Stimulated activated CD4-positive, alpha-beta T cell treated with anti-CD3 and anti-CD28 coated beads, Interleukin-2, amount 100 ng/mL, for 24 hours (primary cell): ENCODE measurements around the gene DDX49.
"Not testable (repeated sequence)": the region's sequence is repeated elsewhere in the genome, so short reads cannot be mapped to it uniquely, and the experiment has no call there.

Source experiments
- DNase-seq, 2 donors: peaks; one replicate each; pipeline ENCODE4 v3.0.0-alpha.2; 2020

Gene DDX49

DNA sequence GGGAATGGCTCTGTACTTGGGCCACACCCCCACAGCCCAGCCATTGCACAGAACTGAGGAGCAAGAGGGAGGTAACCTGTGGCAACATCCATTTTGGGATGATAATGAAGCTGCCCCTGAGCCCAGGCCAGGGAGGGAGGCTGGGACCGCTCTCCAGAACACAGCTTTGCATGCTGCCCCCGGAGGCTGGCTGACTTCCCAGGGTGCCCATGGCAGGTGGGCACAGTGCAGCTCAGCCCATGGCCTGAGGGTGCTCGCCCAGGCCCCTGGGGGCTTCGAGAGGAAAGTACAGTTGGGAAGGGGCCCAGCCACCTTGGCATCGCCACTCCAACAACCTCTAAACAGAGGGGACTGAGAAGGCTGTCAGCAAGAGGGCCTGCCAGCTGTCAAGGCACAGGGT is 6.0 kb upstream of the DDX49 start:
- DNase-seq: no peak

DNA sequence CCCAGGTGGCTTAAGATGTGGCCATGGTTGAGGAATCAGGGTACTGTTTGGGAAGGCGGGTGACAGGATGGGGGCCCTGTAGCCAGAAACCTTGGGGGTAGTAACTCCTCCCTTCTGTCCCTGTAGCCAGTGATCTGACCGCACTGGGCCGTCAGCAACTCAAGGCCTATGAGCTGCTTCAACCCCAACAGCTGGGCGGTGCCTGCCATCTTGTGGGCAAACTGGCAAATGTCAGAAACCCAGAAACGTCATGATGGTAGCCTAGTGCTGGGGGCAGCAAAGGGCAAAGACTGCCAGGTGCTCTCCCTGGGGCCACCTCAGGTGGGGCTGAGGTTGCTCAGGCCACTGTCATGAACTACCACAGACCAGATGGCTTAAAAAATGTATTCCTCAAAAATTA is 3.9 kb upstream of the DDX49 start:
- peak in 1 of 2 donors; percentile 47 for DNase-seq

DNA sequence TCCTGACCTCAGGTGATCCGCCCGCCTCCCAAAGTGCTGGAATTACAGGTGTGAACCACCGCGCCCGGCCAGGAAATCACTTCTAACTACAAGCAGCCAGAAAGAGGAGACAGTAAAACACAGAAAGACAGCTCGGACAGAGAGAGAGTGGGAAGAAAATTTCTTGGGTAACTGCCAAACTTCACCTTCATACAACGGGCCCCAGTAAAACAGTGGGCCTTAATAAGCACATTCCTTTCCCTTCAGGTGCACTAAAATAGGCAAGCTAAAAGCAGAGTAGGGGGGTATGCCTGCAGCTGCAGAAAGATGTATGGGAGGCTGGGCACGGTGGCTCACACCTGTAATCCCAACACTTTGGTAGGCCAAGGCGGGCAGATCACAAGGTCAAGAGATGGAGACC is 1.9 kb upstream of the DDX49 start:
- not testable (repeated sequence) for DNase-seq

DNA sequence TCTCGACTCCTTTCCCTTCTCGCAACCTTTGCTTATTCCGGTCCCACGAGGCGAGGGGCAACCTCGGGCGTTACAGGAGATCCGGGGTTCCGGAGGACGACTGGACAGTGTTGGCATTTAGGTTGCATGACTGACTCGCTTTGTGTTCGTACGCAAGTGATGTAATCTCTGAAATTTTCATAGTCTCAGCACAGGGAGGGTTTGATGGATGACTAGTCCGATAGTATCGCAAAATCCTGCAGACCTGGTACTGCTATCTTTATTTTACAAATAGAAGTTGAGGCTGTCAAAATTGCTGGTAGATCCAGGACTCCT is 342 bp downstream of the DDX49 start:
- no peak for DNase-seq

DNA sequence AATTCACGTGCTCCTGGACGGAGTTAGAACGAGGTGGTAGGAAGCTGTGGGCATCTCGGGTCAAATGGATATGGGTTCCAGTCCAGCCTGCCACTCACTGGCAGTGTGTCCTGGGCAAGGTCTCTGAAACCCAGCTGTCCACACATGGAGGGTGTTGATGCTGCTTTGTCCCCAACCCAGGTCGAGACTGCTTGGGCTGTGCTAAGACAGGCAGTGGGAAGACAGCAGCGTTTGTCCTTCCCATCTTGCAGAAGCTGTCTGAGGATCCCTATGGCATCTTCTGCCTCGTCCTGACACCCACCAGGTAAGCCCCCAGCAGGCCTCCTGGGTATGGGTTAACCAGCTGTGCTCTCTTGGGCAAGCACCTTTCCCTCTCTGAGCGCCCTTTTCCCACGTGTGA is 885 bp downstream of the DDX49 start:
- no peak for DNase-seq

DNA sequence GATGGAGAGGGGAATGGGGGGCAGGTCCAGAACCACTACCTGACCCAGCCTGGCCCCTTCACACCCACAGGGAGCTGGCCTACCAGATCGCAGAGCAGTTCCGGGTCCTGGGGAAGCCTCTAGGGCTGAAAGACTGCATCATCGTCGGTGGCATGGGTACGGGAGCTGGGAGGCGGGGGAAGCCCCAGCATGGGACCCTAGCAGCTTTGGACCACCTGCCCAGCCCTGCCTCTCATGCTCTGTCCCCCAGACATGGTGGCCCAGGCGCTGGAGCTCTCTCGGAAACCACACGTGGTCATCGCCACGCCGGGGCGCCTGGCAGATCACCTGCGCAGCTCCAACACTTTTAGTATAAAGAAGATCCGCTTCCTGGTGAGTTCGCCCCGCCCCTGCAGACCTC is 2.1 kb downstream of the DDX49 start:
- DNase-seq: no peak

DNA sequence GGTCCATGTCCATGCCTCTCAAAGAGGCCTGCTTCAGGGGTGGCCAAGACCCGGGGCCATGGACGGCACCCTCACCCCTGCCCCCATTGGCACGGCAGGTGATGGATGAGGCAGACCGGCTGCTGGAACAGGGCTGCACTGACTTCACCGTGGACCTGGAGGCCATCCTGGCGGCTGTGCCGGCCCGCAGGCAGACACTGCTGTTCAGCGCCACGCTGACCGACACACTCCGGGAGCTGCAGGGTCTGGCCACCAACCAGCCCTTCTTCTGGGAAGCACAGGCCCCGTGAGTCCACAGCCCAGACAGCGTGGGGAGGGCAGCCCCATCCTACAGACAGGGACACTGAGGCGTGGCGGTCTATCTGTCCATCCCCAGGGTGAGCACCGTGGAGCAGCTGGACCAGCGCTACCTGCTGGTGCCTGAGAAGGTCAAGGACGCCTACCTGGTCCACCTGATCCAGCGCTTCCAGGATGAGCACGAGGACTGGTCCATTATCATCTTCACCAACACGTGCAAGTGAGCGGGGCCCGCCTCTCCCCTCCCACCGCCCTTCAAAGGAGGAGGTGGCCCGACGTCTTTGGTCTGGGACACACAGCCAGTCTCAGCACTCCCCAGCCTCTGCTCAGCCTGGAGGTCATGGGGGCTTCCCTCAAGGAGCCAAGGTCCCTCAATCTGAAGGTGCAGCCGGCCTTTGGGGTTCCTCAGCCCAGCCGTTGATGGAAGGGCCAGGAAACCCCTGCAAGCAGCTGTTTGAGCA is 2.9 kb downstream of the DDX49 start:
- DNase-seq: no peak

DNA sequence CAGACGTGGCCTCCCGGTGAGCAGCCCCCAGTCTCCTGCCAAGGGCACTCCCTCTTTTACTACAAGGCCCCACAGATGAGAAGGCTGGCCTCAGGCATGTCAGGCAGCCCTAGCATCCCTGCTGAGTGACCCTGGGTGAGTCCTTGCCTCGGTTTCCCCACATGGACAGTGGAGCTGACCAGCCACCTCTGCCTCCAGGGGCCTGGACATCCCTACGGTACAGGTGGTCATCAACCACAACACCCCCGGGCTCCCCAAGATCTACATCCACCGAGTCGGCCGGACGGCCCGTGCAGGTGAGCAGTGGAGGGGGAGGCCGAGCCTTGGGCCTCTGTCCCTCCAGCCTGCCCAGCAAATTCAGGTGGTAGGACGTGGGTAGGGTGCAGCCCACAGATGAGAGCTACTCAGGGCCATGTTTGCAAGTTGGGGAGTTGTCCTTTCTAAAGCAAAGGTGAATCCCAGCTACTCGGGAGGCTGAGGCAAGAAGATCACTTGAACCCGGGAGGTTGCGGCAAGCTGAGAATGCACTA is 5.2 kb downstream of the DDX49 start:
- no peak for DNase-seq

DNA sequence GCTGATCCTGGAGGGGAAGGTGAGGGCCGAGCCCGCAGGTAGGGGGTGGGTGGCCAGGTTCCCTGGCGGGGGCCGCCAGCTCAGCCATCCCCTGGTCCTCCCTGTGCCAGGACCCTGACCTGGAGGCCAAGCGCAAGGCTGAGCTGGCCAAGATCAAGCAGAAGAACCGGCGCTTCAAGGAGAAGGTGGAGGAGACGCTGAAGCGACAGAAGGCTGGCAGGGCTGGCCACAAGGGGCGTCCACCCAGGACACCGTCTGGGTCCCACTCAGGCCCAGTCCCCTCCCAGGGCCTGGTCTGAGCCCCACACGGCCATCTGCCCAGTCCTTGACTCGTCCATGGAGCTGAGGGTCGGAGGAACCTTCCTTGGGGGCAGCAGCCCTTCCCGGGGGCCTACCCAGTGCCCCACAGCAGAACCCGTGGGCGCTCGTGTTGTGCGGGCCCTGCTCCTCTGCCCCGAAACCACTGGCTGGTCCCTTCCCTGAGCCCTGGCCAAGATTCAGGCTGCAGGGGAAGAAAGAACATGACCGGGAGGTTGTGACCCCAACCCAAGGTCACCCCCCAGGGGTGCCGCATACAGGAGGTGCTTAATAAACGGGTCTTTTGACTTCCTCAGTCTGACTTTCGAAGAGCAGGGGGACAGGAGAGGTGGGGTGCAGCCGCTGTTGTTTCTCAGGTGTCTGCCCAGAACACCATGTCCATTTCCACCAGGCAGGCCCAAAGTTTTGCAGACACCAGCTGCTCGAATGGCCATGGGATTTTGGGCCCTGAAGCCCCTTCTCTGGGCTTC is 8.7 kb downstream of the DDX49 start:
- no peak for DNase-seq

DNA sequence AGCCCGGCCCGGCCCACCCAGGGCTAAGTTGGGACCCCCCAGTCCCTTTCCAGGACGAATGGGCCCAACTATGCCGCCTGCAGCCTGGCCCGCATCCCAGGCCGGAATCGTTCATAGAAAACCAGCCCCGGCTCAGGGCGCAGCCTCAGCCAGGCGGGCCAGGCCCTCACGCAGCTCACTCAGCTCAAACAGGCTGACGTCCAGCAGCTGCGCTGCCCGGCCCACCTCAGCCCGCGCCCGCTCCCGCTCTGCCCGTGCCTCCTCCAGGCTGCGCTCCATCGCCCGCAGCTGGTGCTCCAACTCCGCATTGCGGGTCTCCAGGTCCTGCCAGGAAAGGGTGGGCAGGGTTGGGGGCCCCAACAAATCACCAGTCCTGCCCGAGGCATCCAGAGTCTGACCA is 9.8 kb downstream of the DDX49 start:
- DNase-seq: no peak

DNA sequence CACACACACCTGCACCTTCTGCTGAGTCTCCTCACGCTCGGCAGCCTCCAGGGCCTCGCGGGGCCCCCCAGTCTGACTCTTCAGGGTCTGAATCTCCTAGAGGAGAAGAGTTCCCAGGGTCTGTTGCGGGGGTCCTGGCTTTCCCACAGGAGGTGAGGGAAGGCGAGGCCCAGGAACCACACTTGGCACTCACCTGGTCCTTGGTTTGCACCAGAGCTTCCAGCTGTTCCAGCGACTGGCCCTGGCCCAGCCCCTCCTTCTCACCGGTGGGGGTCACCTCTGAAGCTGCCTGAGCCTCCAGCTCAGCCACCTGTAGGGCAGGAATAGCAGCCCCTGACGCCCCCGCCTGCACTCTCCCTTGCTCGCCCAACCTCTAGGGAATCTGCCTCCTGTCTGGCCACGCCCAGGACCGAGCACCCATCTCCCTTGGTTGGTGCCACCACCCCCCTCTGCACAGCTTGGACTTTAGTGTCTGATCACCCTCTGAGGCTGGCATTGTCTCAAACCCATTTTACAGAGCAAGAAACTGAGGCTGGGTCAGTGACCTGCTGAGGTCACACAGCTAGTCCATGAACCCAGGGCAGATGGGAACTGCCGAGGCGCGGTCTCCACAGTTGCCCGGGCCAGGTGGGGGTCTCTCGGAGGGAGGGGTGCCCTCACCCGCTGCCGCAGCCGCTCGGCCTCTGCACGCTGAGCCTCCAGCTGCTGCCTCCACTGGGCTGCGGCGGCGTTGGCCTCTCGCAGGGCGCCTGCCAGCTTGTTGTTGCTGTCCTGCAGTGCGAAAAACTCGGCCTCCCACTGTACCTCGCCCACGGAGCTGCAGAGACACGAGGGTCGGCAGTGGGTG is 12.0 kb downstream of the DDX49 start:
- no peak for DNase-seq

DNA sequence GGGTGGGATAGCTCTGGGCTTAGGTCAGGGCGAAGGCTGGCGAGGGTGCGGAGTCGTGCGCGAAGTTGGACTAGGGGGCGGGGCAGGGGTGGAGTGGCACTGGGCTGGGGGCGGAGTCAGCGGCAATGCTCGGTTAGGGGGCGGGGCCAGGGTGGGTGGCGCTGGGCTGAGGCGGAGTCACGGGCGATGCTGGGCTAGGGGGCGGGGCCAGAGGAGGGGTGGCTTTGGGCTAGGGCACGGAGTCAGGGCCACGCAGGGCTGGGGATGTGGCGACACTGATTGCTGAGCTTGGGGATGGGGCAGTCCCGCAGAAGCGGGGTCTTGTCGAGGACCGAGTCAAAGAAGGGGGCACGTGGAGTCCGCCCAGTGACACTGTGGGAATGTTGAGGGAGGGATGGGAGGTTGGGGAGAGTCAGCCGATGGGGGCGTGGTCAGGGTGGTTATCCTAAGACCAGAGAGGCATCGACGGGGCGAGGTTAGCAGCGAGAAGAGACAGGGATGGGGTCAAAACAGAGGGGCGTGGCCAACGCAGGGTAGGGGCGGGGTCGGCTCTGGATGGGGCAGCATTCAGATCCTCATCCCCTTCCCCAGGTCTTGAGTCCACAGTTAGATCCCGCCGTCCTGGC is 12.8 kb downstream of the DDX49 start:
- peak; percentile 89 to 92 for DNase-seq

DNA sequence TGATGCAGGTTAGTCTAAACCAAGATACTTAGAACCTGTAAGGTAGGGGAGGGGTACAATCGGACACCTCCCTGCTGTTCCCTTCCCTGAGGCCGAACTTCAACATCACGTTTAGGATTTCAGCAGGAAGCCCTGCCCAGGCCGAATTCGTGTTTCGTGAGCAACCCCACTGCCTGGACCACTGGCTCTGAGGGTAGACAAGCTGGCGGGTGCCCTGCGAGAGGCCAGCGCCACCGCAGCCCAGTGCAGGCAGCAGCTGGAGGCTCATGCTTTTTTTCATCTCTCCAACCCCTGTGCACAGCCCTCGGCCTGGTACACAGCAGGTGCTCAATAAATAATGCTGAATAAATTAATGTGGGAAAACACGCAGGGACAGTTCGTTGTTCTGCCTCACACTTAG is 13.8 kb downstream of the DDX49 start:
- no peak for DNase-seq

DNA sequence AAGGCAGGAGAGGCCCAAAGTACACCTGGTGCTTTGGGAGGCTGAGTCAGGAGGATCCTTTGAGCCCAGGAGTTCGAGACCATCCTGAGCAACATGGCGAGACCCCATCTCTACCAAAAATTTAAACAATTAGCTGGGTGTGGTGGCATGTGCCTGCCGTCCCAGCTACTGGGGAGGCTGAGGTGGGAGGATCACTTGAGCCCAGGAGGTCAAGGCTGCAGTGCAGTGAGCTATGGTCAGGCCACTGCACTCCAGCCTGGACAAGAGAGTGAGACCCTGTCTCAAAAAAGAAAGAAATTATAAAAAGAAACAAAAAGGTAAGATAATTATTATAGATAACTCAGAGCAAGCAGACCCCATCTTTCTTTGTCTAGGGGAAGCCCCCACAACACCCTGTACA is 19.6 kb downstream of the DDX49 start:
- no peak for DNase-seq

DNA sequence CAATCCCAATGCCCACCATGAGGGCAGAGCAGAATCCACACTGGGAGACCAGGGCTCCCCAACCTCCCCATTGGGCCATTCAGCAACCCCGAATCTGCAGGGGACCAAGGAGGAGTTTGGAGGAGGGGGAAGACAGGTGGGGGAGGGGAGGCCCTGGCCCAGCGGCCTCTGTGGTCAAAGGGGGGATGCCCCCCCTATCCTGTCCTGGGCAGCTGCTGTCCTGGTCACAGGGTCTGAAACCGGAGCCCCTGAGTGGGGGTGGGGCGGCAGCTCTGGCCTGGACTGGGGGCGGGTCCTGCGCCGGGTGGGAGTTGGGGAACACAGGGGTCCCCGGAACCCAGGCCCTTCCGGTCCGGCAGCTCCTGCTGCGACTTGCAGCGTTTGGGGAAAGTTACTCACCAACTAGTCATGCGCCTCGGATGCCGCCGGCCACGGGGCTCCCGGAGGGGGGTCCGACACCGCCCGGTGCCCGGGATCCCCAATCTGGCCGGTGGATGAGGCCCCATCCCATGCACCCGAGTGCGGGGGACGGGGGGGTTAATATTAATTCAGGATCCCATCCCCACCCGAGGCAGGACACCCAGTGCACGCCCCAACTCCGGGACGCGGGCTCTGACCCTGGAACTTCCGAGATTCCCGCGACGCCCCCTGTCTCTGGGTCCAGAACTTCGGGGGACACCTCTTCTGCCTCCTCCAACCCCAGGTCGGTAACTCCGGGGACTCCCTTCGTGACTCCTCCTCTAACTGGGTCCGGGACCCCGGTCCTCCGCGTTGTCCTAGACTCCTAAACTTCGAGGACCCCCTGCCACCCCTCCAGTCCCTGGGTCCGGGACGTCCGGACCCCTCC is 20.6 kb downstream of the DDX49 start:
- DNase-seq: no peak

DNA sequence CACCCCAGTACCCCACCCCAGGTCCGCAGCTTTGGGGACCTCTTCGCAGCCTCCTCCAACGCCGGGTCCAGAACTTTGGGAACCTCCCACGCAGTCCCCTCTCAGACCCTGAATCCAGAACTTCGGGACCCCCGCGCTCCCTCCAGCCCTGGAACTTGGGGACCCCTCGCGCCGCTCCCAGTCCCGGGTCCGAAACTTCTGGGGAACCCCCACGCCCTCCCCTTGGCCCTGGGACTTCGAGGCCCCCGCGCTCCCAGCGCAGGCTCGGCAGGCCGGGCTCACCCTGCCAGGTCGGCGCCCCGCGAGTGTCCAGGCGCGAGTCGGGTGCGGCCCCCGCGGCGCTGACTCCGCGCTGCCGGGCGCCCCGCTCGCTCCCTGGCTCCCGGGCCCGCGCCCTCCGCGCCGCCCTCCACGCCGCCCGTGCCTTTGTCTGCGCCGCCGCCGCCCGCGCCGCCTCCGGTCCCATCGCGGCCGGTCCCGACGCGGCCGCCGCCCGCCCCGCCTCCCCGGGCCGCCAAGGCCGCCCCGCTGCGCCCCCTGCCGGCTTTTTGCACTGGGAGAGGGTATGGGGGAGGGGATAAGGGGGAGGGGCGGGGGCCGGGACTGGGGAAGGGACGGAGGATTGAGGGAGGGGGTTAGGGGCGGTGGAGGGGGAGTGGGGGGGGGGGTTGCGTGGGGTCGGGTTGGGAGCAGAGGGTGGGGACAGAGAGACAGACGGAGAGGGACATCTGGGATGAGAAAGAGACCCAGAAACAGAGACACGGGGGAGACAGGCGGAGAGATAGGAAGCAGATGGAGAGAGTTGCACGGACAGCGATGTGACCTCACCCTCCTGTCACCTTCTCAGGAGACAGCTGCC is 21.5 kb downstream of the DDX49 start, which contains the start of gene HOMER3:
TSS of gene HOMER3 (minus strand) at position 449 of the 859 bp plus-strand sequence. CDS start 2,235 bp downstream, outside the sequence.
- DNase-seq: peak; percentile 83 to 84

DNA sequence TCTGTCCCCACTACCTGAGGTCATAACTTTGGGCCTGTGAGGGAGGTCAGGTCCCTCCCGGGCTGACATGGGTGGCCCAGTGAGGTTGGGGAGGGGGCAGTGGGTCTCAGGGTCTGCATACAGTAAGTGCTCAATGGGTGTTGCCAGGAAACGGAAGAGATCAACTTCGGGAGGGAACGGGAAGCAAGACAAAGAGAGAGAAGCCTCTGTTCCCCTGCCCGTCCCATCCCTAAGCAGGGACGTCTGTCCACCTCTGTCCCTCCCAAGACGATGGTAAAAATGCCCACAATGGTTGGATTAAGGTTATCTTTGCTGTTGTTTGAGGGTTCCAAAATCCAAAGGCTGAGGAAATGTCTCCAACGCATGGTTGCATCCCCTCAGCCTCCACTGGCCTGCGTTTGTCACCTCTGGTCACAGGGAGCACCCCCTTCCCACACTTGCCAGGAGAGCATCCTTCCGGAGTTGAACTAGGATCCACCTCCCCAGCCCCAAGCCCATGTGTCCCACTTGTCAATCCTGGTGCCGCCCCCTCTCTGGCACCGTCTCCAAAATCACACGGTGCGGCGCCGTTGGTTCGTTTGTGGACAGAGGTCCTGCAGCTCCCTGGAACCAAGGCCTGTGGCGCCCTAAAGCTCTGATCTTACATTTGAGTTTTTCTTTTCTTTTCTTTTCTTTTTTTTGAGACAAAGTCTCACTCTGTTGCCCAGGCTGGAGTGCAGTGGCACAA is 22.3 kb downstream of the DDX49 start:
- DNase-seq: no peak

DNA sequence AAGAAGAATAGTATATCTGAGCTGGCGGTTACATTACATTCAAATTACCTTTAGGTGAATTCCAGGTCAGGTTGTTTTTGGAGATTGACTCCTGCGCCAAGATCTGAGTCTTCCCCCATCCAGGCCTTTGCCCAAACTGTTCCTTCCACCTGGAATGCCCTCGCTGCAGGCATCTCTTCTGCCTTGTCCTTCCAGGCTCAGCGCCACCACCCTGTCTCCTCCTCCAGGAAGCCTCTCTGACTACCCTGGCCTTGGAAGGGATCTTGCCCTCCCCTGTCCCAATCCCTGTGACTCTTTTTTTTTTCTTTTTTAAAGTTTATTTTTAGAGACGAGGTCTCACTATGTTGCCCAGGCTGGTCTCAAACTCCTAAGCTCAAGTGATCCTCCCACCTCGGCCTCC is 23.2 kb downstream of the DDX49 start:
- DNase-seq: no peak

DNA sequence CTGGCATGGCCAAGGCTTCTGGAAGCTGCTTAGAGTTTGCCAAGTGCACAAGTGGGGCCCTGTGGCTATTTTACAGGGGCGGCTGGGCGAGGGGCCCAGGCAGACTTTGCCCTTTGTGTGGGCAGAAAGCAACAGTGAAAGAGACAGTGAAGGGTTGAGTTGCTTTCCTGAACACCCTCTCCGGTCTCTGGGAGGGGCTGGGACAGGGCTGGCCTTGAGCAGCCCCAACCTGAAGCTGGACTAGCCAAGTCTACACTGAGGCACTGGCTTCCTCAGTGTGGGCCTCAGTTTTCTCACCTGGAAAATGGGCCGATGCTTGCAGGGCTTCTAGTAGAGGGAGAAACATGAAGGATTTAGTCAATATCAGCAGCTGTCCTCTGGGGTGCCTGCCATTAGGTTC is 23.9 kb downstream of the DDX49 start:
- no peak for DNase-seq

DNA sequence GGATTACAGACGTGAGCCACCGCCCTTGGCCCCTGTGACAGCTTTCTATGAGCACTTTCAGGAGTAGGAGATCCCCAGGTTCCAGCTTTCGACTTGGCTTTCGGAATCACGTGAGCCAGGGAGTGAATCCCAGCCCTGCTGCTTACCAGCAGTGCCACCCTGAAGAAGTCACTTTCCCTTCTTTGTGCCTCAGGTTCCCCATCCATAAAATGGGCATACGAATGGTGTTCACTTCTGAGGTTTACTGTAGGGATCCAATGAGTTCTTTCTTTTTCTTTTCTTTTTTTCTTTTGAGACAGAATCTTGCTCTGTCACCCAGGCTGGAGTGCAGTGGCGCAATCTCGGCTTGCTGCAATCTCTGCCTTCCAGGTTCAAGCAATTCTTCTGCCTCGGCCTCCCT is 25.8 kb downstream of the DDX49 start:
- DNase-seq: no peak
